ENCODE measurements around the gene SV2C. TPM values are rescaled to one million over a fixed set of nuclear protein-coding genes. Genes with fewer than 3 reads are reported as not detected.

SV2C gene
- total RNA-seq, 4 donors from 2014 or later, result 0.18 to 0.85 (median 0.27) TPM; not detected in 1

GRCh38 chr5:76385540-76385939 is 302.4 kb downstream of the SV2C start:
- Histone ChIP-seq H3K4me3 (no peak overlapping the region), H3K27me3 (no peaks in the 10 kb centered on the region), H3K4me1 (peaks cover 0 to 2% (median 0%) of the 10 kb centered on the region in 4 donors), H3K9me3 (no peaks in the 10 kb centered on the region), H3K36me3 (no peaks in the 10 kb centered on the region), H3K27ac (no peak overlapping the region)
- TF ChIP-seq POLR2A (IDR thresholded peaks at IDR 0.05) (no peak), CTCF (IDR thresholded peaks at IDR 0.05) (no peak)
- DNase-seq, result no peak

GRCh38 chr5:76386360-76386759 is 303.2 kb downstream of the SV2C start:
- TF ChIP-seq POLR2A (IDR thresholded peaks at IDR 0.05) (no peak), CTCF (IDR thresholded peaks at IDR 0.05) (no peak)
- peak in 2 of 3 donors; percentile 80 to 85 for DNase-seq

GRCh38 chr5:76388236-76388635 is 305.1 kb downstream of the SV2C start:
- Histone ChIP-seq H3K27me3 (no peaks in the 10 kb centered on the region), H3K36me3 (no peaks in the 10 kb centered on the region), H3K4me3 (no peak overlapping the region), H3K27ac (no peak overlapping the region), H3K4me1 (no peaks in the 10 kb centered on the region), H3K9me3 (no peaks in the 10 kb centered on the region)
- TF ChIP-seq CTCF (IDR thresholded peaks at IDR 0.05) (no peak), POLR2A (IDR thresholded peaks at IDR 0.05) (no peak)
- no peak for DNase-seq

More at GRCh38 chr5:76386360-76386759, 303.2 kb downstream of the SV2C start:
- no peaks in the 10 kb centered on the region for H3K36me3 ChIP-seq
- no peak overlapping the region for H3K27ac ChIP-seq
- H3K9me3 ChIP-seq, result no peaks in the 10 kb centered on the region
- no peak overlapping the region for H3K4me3 ChIP-seq
- no peaks in the 10 kb centered on the region for H3K27me3 ChIP-seq
- H3K4me1 ChIP-seq, result no peaks in the 10 kb centered on the region

- Histone ChIP-seq H3K4me1 (no peaks in the 10 kb centered on the region), H3K27ac (no peak overlapping the region), H3K27me3 (no peaks in the 10 kb centered on the region), H3K36me3 (no peaks in the 10 kb centered on the region), H3K4me3 (no peak overlapping the region), H3K9me3 (no peaks in the 10 kb centered on the region)
- TF ChIP-seq POLR2A (IDR thresholded peaks at IDR 0.05) (no peak), CTCF (IDR thresholded peaks at IDR 0.05) (no peak)
- no peak for DNase-seq
These were observed 305.8 kb downstream of the SV2C start for GRCh38 chr5:76388791-76389512.

- no peaks in the 10 kb centered on the region for H3K27me3 ChIP-seq
- H3K27ac ChIP-seq, result no peak overlapping the region
- TF ChIP-seq POLR2A (IDR thresholded peaks at IDR 0.05) (no peak), CTCF (IDR thresholded peaks at IDR 0.05) (no peak)
- no peaks in the 10 kb centered on the region for H3K9me3 ChIP-seq
- H3K4me1 ChIP-seq, result no peaks in the 10 kb centered on the region
- no peak for DNase-seq
- no peak overlapping the region for H3K4me3 ChIP-seq
- no peaks in the 10 kb centered on the region for H3K36me3 ChIP-seq
These were observed 306.5 kb downstream of the SV2C start for GRCh38 chr5:76389513-76390154.
